IPS-20b (cell line): ENCODE results near the gene CNKSR3.

Experiments used
- H3K27ac ChIP-seq: one replicate; pipeline ENCODE4 v1.5.1; 2013; ENCODE audit warnings: low read length
- H3K27me3 ChIP-seq: 2 replicates; pipeline ENCODE4 v1.6.1; 2013; ENCODE audit warnings: mild to moderate bottlenecking, low read length, inconsistent platforms; ENCODE audit not compliant: insufficient read depth
- H3K36me3 ChIP-seq: 2 replicates; pipeline ENCODE4 v1.6.1; 2013; ENCODE audit warnings: low read depth, mild to moderate bottlenecking, inconsistent platforms, low read length, moderate library complexity; ENCODE audit not compliant: insufficient read depth
- H3K4me1 ChIP-seq: 2 replicates; pipeline ENCODE4 v1.6.1; 2013; ENCODE audit warnings: mild to moderate bottlenecking, control low read depth, inconsistent platforms, low read length, moderate library complexity; ENCODE audit not compliant: insufficient read depth
- H3K4me3 ChIP-seq: 2 replicates; pipeline ENCODE4 v1.5.1; 2013; ENCODE audit warnings: mild to moderate bottlenecking, low read length, inconsistent platforms
- H3K9ac ChIP-seq: 2 replicates; pipeline ENCODE4 v1.6.1; 2013; ENCODE audit warnings: low read depth, mild to moderate bottlenecking, inconsistent platforms, low read length, moderate library complexity
- H3K9me3 ChIP-seq: 2 replicates; pipeline ENCODE4 v1.6.1; 2013; ENCODE audit warnings: mild to moderate bottlenecking, low read depth, low read length, inconsistent platforms; ENCODE audit not compliant: insufficient read depth

The CNKSR3 gene

GRCh38 chr6:154474648-154475428 lies 35.6 kb downstream of the CNKSR3 start:
- peaks cover 8% of the 10 kb centered on the region; the same call in 1 of the 2 replicates for H3K9me3 ChIP-seq
- no peak overlapping the region for H3K27ac ChIP-seq
- H3K27me3 ChIP-seq, result no peaks in the 10 kb centered on the region
- H3K36me3 ChIP-seq, result no peaks in the 10 kb centered on the region
- no peaks in the 10 kb centered on the region; the same call in 1 of the 2 replicates for H3K4me1 ChIP-seq
- H3K4me3 ChIP-seq, result no peak overlapping the region
- no peak overlapping the region for H3K9ac ChIP-seq

DNA sequence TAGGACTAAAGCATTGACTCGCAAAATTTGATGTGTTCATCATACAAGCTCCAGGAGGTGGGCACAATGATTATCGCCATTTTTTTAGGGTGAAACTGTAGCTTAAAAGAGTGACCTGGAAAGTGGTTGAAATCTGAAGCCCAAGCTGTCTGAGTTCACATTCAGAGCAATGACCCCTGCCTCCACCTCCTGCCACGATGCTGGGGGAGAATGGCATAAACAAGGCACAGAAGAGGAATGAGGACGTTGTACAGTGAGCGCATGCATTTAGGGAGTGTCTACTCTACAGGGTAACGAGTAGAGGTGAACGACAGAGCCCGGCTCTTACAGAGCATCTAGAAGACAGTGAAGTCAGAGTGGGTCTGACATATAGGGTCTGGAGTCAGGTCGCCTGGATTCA lies 37.2 kb downstream of the CNKSR3 start:
- peaks cover 8% of the 10 kb centered on the region; the same call in 1 of the 2 replicates for H3K9me3 ChIP-seq
- no peaks in the 10 kb centered on the region for H3K27me3 ChIP-seq
- H3K36me3 ChIP-seq, result no peaks in the 10 kb centered on the region
- H3K4me1 ChIP-seq, result no peaks in the 10 kb centered on the region
- no peak overlapping the region for H3K4me3 ChIP-seq
- H3K9ac ChIP-seq, result no peak overlapping the region
- no peak overlapping the region for H3K27ac ChIP-seq

GRCh38 chr6:154471609-154472362 lies 38.7 kb downstream of the CNKSR3 start:
- Histone ChIP-seq H3K27me3 (no peaks in the 10 kb centered on the region), H3K9me3 (peaks cover 8% of the 10 kb centered on the region; the same call in 1 of the 2 replicates), H3K4me1 (no peaks in the 10 kb centered on the region), H3K27ac (no peak overlapping the region), H3K36me3 (no peaks in the 10 kb centered on the region), H3K9ac (no peak overlapping the region), H3K4me3 (no peak overlapping the region)

DNA sequence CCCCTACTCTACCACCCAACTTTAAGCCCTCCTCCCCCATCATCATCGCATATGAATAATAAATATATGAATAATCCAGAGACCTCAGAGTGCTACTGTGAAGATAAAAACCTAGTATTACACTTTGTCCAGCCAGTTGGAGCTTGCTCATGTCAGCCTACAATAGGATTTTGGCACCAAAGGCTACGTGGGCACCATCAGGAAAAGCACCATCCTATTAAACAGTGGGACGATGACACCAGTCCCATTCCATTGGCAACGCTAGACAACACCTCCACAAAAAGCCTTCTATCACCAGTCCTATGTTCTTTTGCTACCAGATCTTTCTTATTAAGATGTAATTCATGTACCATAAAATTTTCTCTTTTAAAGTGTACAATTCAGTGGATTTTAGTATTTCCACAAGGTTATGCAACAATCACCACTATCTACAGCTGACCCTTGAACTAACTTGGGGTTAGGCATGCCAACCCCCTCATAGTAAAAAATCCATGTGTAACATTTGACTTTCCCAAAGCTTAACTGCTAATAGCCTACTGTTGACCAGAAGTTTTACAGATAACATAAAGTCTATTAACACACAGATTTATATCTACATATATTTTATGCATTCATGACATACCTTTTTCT lies 41.1 kb downstream of the CNKSR3 start:
- no peak overlapping the region for H3K4me3 ChIP-seq
- no peaks in the 10 kb centered on the region for H3K4me1 ChIP-seq
- H3K9me3 ChIP-seq, result peaks cover 8% of the 10 kb centered on the region; the same call in 1 of the 2 replicates
- no peak overlapping the region for H3K9ac ChIP-seq
- H3K27ac ChIP-seq, result no peak overlapping the region
- no peaks in the 10 kb centered on the region for H3K36me3 ChIP-seq
- H3K27me3 ChIP-seq, result no peaks in the 10 kb centered on the region

DNA sequence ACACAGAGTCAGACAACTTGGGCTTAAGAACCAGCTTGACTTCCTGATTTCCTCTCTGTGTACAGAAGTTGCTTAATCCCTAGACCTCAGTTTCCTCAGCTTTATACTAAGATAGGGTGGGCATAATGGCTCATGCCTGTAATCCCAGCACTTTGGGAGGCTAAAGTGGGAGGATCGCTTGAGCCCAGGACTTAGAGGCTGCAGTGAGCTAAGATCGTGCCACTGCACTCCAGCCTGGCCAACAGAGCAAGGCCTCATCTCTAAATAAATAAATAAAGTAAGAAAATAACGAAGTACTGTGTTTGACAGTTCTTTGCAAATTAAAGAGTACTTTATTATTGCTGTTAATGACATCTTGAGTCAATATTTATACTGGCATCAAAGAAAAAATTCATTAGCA lies 41.7 kb downstream of the CNKSR3 start:
- no peak overlapping the region for H3K4me3 ChIP-seq

GRCh38 chr6:154466971-154467679 lies 43.4 kb downstream of the CNKSR3 start:
- no peak overlapping the region for H3K4me3 ChIP-seq
- H3K9ac ChIP-seq, result no peak overlapping the region

More for the DNA sequence above, 41.7 kb downstream of the CNKSR3 start:
- Histone ChIP-seq H3K36me3 (no peaks in the 10 kb centered on the region), H3K27ac (no peak overlapping the region), H3K27me3 (no peaks in the 10 kb centered on the region), H3K4me1 (no peaks in the 10 kb centered on the region), H3K9me3 (peaks cover 8% of the 10 kb centered on the region; the same call in 1 of the 2 replicates), H3K9ac (no peak overlapping the region)

DNA sequence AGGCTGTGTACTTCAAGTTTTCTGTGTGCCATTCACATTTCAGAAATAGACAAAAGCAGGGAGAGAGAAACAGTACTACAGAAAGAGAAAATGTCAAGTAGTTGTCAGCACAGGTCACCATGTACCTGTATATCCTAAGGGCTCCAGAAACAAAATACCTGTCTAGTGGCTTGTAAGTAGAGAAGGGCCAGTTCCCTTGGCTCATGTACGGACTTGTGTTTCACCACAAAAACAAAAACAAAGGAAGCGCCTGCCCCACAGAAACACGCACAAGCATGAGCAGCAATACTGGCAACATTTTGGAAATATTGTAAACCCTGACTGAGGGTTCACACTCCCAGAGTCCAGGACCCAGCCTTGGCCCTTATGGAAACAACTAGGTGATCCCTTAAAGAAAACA lies 44.3 kb downstream of the CNKSR3 start:
- H3K27ac ChIP-seq, result no peak overlapping the region
- peaks cover 8% of the 10 kb centered on the region; the same call in 1 of the 2 replicates for H3K9me3 ChIP-seq
- no peak overlapping the region for H3K4me3 ChIP-seq
- H3K27me3 ChIP-seq, result no peaks in the 10 kb centered on the region
- no peaks in the 10 kb centered on the region for H3K4me1 ChIP-seq
- no peak overlapping the region for H3K9ac ChIP-seq
- no peaks in the 10 kb centered on the region for H3K36me3 ChIP-seq

More at GRCh38 chr6:154466971-154467679, 43.4 kb downstream of the CNKSR3 start:
- Histone ChIP-seq H3K4me1 (no peaks in the 10 kb centered on the region), H3K27ac (no peak overlapping the region), H3K27me3 (no peaks in the 10 kb centered on the region), H3K9me3 (peaks cover 8% of the 10 kb centered on the region; the same call in 1 of the 2 replicates), H3K36me3 (no peaks in the 10 kb centered on the region)

DNA sequence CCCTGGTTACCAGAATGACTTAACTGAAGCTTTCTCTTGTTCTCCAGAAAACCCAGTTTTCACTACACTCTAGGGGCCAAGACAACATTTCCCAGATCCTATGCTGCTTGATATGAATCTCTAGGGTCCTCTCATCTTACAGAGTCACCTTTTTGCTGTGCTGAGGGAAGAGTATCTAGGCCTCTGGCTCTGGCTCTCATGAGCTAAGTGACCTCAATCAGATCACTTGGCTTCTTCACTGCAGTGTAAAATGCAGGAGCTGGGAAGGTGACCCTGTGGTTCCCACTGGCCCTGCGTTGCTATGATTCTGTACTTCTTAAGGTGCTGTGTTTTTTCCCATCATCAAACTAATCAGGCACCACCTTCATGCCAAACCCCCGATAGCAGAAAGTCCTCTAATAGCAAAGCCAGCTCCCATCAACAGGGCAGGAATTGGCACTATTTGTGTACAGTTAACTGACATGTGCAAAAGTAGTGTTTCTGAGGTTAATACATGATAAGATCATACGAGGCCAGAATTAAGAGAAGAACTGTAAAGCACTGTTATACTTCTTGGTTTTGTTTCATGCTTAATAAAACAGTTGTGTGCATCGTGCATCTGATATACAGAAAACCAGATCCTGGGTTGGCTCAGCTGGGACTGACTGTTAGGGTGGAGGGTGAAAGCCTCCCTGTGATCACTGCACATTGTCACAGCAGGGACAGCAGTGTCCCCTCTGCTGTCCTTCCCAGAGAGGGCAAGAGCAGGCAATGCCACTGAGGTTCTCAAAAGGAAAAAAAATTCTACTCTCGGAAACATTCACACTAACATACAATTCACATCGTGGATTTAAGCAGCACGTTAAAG lies 46.7 kb downstream of the CNKSR3 start:
- Histone ChIP-seq H3K27me3 (no peaks in the 10 kb centered on the region), H3K9ac (no peak overlapping the region), H3K4me1 (peaks cover 5% of the 10 kb centered on the region; the same call in 1 of the 2 replicates), H3K36me3 (no peaks in the 10 kb centered on the region), H3K9me3 (no peaks in the 10 kb centered on the region), H3K27ac (no peak overlapping the region), H3K4me3 (no peak overlapping the region)

- no peak overlapping the region for H3K27ac ChIP-seq
- no peak overlapping the region for H3K4me3 ChIP-seq
- H3K9ac ChIP-seq, result no peak overlapping the region
- no peaks in the 10 kb centered on the region for H3K9me3 ChIP-seq
- H3K4me1 ChIP-seq, result peaks cover 9% of the 10 kb centered on the region
- H3K36me3 ChIP-seq, result no peaks in the 10 kb centered on the region
- no peaks in the 10 kb centered on the region for H3K27me3 ChIP-seq
Observed at GRCh38 chr6:154462425-154462824, 48.1 kb downstream of the CNKSR3 start.

GRCh38 chr6:154461348-154461747 lies 49.1 kb downstream of the CNKSR3 start:
- no peaks in the 10 kb centered on the region for H3K36me3 ChIP-seq
- no peaks in the 10 kb centered on the region for H3K27me3 ChIP-seq
- H3K4me1 ChIP-seq, result peaks cover 9% of the 10 kb centered on the region
- H3K27ac ChIP-seq, result no peak overlapping the region
- no peak overlapping the region for H3K9ac ChIP-seq
- no peak overlapping the region for H3K4me3 ChIP-seq
- H3K9me3 ChIP-seq, result no peaks in the 10 kb centered on the region
